ENCODE measurements around the gene FBXO11.
A peak's percentile ranks its signal among the peaks of the same experiment; 100 is the strongest.

FBXO11 gene

DNA sequence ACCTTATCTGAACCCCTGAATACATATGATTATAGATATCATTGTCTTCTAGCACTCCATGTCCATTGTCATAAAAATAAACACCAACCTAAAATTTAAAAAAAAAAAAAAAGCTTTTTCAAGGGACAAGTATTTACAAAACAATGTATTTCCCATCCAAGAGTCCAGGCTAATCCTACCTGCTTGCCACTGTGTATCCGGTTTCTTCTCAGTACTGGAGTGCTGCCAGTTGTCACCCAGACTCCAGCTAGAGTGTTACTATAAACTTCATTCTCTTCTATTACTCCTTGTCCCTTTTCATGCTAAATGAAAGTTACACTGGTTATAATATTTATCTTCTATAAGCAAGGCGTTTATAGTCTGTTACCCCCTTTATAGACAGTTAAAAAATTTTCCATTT, 87.5 kb downstream of the FBXO11 start:
- H3K4me3 ChIP-seq (ENCODE audit: low read length): no peak overlapping the region
- DNase-seq (ENCODE audit: low read depth): no peak
- TF ChIP-seq, protein P1, sequence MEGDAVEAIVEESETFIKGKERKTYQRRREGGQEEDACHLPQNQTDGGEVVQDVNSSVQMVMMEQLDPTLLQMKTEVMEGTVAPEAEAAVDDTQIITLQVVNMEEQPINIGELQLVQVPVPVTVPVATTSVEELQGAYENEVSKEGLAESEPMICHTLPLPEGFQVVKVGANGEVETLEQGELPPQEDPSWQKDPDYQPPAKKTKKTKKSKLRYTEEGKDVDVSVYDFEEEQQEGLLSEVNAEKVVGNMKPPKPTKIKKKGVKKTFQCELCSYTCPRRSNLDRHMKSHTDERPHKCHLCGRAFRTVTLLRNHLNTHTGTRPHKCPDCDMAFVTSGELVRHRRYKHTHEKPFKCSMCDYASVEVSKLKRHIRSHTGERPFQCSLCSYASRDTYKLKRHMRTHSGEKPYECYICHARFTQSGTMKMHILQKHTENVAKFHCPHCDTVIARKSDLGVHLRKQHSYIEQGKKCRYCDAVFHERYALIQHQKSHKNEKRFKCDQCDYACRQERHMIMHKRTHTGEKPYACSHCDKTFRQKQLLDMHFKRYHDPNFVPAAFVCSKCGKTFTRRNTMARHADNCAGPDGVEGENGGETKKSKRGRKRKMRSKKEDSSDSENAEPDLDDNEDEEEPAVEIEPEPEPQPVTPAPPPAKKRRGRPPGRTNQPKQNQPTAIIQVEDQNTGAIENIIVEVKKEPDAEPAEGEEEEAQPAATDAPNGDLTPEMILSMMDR (IDR thresholded peaks at IDR 0.05; ENCODE audit: insufficient read depth, low read depth, low read length, missing control alignments): no peak

DNA sequence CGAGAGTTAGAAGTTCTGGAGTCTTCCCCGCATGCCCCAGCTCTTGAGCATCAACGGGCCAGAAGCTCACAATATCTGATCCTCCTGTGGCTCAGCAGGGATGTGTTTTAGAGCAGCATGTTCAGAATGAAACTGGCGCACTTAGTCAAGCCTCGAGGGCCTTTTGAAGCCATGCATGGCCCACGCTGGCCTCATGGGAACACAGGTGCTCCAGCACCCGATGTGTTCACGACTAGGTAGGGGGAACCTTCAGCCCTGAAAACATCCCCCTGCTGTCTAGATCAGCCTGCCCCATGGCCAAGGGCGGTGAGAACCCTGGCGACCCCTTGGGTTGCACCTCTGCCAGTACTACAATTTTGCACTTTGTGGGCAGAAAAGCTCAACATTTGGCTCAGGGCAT, 90.5 kb downstream of the FBXO11 start:
- TF ChIP-seq, protein P1 (IDR thresholded peaks at IDR 0.05; ENCODE audit: insufficient read depth, low read depth, low read length, missing control alignments): no peak
- DNase-seq (ENCODE audit: low read depth): no peak
- H3K4me3 ChIP-seq (ENCODE audit: low read length): no peak overlapping the region

DNA sequence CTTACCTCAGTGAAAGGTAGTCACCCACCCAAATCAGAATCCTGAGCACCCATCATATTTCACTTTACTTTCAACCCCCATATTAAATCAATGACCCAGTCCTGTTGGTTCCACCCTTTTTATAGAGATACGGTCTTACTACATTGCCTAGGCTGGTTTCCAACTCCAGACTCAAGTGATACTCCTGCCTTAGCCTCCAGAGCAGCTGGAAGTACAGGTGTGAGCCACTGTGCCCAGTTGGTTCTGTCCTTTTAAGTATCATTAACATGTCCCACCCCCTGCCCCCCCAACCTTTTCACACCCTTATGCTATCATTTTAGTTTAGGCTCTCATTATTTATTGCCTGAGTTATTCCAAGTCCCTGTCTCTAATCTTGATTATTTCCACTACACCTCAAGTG, 94.6 kb downstream of the FBXO11 start:
- DNase-seq (ENCODE audit: low read depth): no peak

DNA sequence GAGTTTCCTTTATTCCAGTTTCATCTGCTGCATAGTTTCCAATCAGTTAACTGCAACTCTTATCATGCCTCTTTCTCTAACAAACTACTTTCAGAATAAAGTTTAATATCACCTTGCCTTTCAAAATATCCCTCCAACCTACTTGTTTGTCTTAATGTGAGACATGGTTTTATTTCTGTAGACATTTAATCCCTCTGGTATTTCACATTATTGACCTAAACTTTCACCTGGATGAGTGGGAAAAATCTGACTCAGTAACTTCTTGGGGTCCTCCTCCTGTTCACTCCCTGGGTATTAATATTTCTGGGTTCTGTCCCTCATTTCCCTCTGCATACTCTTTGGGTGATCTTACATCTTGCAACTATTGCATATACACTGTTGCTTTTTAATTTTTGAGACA, 95.4 kb downstream of the FBXO11 start:
- peak; percentile 8 for DNase-seq (ENCODE audit: low read depth)
- TF ChIP-seq, protein P1 (IDR thresholded peaks at IDR 0.05; ENCODE audit: insufficient read depth, low read depth, low read length, missing control alignments): no peak
- no peak overlapping the region for H3K4me3 ChIP-seq (ENCODE audit: low read length)

More for the DNA sequence above, 94.6 kb downstream of the FBXO11 start:
- H3K4me3 ChIP-seq (ENCODE audit: low read length): no peak overlapping the region
- TF ChIP-seq, protein P1 (IDR thresholded peaks at IDR 0.05; ENCODE audit: insufficient read depth, low read depth, low read length, missing control alignments): no peak

DNA sequence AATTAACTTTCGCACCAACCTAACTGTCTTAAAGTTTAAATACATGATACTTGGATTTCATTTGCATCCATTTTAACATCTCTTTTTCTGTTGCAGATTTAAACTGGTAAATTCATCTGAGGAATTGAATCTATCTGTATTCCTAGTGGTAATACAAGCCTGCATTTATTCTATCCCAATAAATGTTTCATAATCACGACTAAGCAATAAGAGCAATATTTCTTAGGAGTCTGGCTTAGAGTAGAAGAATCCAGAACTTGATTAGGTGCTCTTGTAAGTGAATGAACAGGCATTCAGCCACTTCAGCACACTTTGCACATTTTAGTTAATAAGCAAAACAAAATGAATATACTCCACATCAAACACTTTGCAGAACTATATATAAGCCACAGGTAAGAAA, 96.4 kb downstream of the FBXO11 start:
- no peak for DNase-seq (ENCODE audit: low read depth)
- TF ChIP-seq, protein P1 (IDR thresholded peaks at IDR 0.05; ENCODE audit: insufficient read depth, low read depth, low read length, missing control alignments): no peak
- H3K4me3 ChIP-seq (ENCODE audit: low read length): no peak overlapping the region

DNA sequence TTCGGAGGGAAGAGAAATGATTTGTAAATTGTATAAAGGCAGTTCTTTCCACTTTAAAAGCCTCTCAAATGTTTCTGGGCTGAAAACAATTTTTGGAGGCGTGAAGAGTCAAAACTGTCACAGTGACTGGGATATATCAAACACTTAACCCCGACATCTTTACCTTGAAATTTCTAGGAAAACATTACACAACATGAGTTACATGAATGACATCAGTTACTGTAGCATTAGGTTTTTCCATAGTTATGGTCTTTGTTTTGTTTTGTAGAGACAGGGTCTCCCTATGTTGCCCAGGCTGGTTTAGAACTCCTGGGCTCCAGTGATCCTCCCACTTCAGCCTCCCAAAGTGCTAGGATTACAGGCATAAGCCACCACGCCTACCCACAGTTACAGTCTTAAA, 97.7 kb downstream of the FBXO11 start:
- TF ChIP-seq, protein P1 (IDR thresholded peaks at IDR 0.05; ENCODE audit: insufficient read depth, low read depth, low read length, missing control alignments): no peak
- DNase-seq (ENCODE audit: low read depth): no peak
- H3K4me3 ChIP-seq (ENCODE audit: low read length): no peak overlapping the region

DNA sequence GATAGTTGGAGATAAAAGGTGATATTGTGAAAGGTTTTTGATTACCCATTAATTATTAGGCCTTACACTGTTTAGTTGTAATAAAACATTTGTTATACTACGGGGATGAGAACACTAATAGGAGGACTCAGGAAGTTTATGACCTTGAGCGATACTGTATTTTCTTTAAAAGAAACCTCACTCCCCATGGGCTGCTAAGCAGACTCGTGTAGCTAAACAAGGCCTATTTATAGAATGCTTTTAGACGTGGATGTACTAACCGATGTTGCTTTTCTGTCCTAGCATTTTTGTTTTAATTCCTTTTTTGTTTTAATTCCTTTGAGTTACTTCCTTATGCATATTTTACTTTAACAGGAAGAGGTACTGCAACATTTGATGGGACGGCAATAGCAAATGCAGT, 100.4 kb downstream of the FBXO11 start:
- no peak overlapping the region for H3K4me3 ChIP-seq (ENCODE audit: low read length)
- DNase-seq (ENCODE audit: low read depth): no peak
- TF ChIP-seq, protein P1 (IDR thresholded peaks at IDR 0.05; ENCODE audit: insufficient read depth, low read depth, low read length, missing control alignments): no peak
